IPS-11a (cell line): ENCODE measurements around the gene SPOCK2.

Experiments used
- H3K4me3 ChIP-seq: one replicate; pipeline ENCODE4 v1.5.1; 2013; ENCODE audit warnings: low read depth, low read length, control low read depth

The SPOCK2 gene

GRCh38 chr10:72013202-72013945, 75.0 kb downstream of the SPOCK2 start:
- no peak overlapping the region for H3K4me3 ChIP-seq

- no peak overlapping the region for H3K4me3 ChIP-seq
Observed at GRCh38 chr10:72012796-72013195, 75.6 kb downstream of the SPOCK2 start.

- H3K4me3 ChIP-seq, result no peak overlapping the region
Observed at GRCh38 chr10:72011976-72012512, 76.3 kb downstream of the SPOCK2 start.

- no peak overlapping the region for H3K4me3 ChIP-seq
Observed at GRCh38 chr10:72011468-72011867, 76.9 kb downstream of the SPOCK2 start.

GRCh38 chr10:72011016-72011415, 77.3 kb downstream of the SPOCK2 start:
- H3K4me3 ChIP-seq, result no peak overlapping the region

- no peak overlapping the region for H3K4me3 ChIP-seq
Observed at GRCh38 chr10:72010234-72010973, 77.9 kb downstream of the SPOCK2 start.

- H3K4me3 ChIP-seq, result no peak overlapping the region
Observed at GRCh38 chr10:72009425-72010081, 78.8 kb downstream of the SPOCK2 start.

- H3K4me3 ChIP-seq, result no peak overlapping the region
Observed at GRCh38 chr10:72009051-72009424, 79.3 kb downstream of the SPOCK2 start.
